ENCODE measurements around the gene FBLN1.
"Not testable (repeated sequence)": the region's sequence is repeated elsewhere in the genome, so short reads cannot be mapped to it uniquely, and the experiment has no call there.

FBLN1 gene

GRCh38 chr22:45476814-45477213 is 25.9 kb upstream of the FBLN1 start:
- no peak for DNase-seq (ENCODE audit: low spot score)

- DNase-seq (ENCODE audit: low spot score) = no peak
Observed at GRCh38 chr22:45477366-45478107, 25.1 kb upstream of the FBLN1 start.

- DNase-seq (ENCODE audit: low spot score) = peak; percentile 82
Observed at GRCh38 chr22:45478108-45478771, 24.4 kb upstream of the FBLN1 start.

- DNase-seq (ENCODE audit: low spot score) = no peak
Observed at GRCh38 chr22:45480717-45481116, 22.0 kb upstream of the FBLN1 start.

- no peak for DNase-seq (ENCODE audit: low spot score)
Observed at GRCh38 chr22:45481661-45482060, 21.0 kb upstream of the FBLN1 start.

GRCh38 chr22:45482169-45482568 is 20.5 kb upstream of the FBLN1 start:
- no peak for DNase-seq (ENCODE audit: low spot score)

- DNase-seq (ENCODE audit: low spot score) = no peak
Observed at GRCh38 chr22:45483319-45483718, 19.4 kb upstream of the FBLN1 start.

GRCh38 chr22:45483918-45484499 is 18.7 kb upstream of the FBLN1 start:
- DNase-seq (ENCODE audit: low spot score) = no peak

GRCh38 chr22:45484742-45485141 is 17.9 kb upstream of the FBLN1 start:
- DNase-seq (ENCODE audit: low spot score) = no peak

- no peak for DNase-seq (ENCODE audit: low spot score)
Observed at GRCh38 chr22:45485261-45485660, 17.4 kb upstream of the FBLN1 start.

- DNase-seq (ENCODE audit: low spot score) = no peak
Observed at GRCh38 chr22:45488764-45489370, 13.8 kb upstream of the FBLN1 start.

GRCh38 chr22:45490836-45491235 is 11.8 kb upstream of the FBLN1 start:
- DNase-seq (ENCODE audit: low spot score) = no peak

GRCh38 chr22:45491841-45492240 is 10.8 kb upstream of the FBLN1 start:
- DNase-seq (ENCODE audit: low spot score) = no peak

- no peak for DNase-seq (ENCODE audit: low spot score)
Observed at GRCh38 chr22:45493286-45493771, 9.4 kb upstream of the FBLN1 start.

- not testable (repeated sequence) for DNase-seq (ENCODE audit: low spot score)
Observed at GRCh38 chr22:45494306-45494705, 8.4 kb upstream of the FBLN1 start.

GRCh38 chr22:45495616-45496015 is 7.1 kb upstream of the FBLN1 start:
- DNase-seq (ENCODE audit: low spot score) = not testable (repeated sequence)

GRCh38 chr22:45496451-45496941 is 6.2 kb upstream of the FBLN1 start:
- DNase-seq (ENCODE audit: low spot score) = no peak

- DNase-seq (ENCODE audit: low spot score) = no peak
Observed at GRCh38 chr22:45497351-45498145, 5.1 kb upstream of the FBLN1 start.

GRCh38 chr22:45499746-45500145 is 2.9 kb upstream of the FBLN1 start:
- DNase-seq (ENCODE audit: low spot score) = no peak

GRCh38 chr22:45503050-45503815 is 550 bp downstream of the FBLN1 start:
- no peak for DNase-seq (ENCODE audit: low spot score)

GRCh38 chr22:45503816-45504372 is 1.2 kb downstream of the FBLN1 start:
- DNase-seq (ENCODE audit: low spot score) = no peak

Measured in LoVo (cell line).